Keratinocyte (primary cell): Measurements from ENCODE around the gene DNAH12. TPM values are rescaled to one million over a fixed set of nuclear protein-coding genes. Genes with fewer than 3 reads are reported as not detected.

ENCODE experiments used
- DNase-seq: peaks from one replicate; pipeline ENCODE4 v3.0.0-alpha.2; 2011; ENCODE audit warnings: low read depth, missing footprints, low spot score
- FAIRE-seq: peaks from 2 replicates; lab custom pipeline; 2011; peaks lifted over from hg19 to GRCh38; lab: Jason Lieb, UNC
- H2AFZ ChIP-seq: 2 replicates; pipeline ENCODE4 v1.6.0; 2012; ENCODE audit warnings: low read length, control low read depth, inconsistent platforms; ENCODE audit not compliant: control insufficient read depth
- H3K27ac ChIP-seq: 2 replicates; pipeline ENCODE4 v1.5.1; 2011; ENCODE audit warnings: low read length; ENCODE audit not compliant: control insufficient read depth, insufficient read depth
- H3K27me3 ChIP-seq: 3 replicates; pipeline ENCODE4 v1.6.0; 2011; ENCODE audit warnings: low read length; ENCODE audit not compliant: control insufficient read depth, insufficient read depth; ENCODE audit errors: extremely low read depth
- H3K36me3 ChIP-seq, 2 experiments: 2 replicates in 1 of 2; 3 replicates in 1 of 2; pipeline ENCODE4 v1.5.1; 2011; ENCODE audit warnings: low read length in 2 of 2, mild to moderate bottlenecking in 1 of 2; ENCODE audit not compliant: control insufficient read depth in 2 of 2, insufficient read depth in 2 of 2; ENCODE audit errors: extremely low read depth in 1 of 2
- H3K4me1 ChIP-seq: 3 replicates; pipeline ENCODE4 v1.5.1; 2011; ENCODE audit warnings: low read length; ENCODE audit not compliant: control insufficient read depth, insufficient read depth; ENCODE audit errors: extremely low read depth
- H3K4me2 ChIP-seq: 3 replicates; pipeline ENCODE4 v1.6.0; 2011; ENCODE audit warnings: low read depth, low read length; ENCODE audit not compliant: control insufficient read depth, insufficient read depth; ENCODE audit errors: extremely low read depth
- H3K4me3 ChIP-seq, 3 experiments: fragments of 200-600 bp in 1 of 3; sonication (generic) in 1 of 3; 2 replicates in 2 of 3; 3 replicates in 1 of 3; pipeline ENCODE4 v1.5.1; 2011 to 2016; ENCODE audit warnings: low read length in 3 of 3, mild to moderate bottlenecking in 3 of 3, control low read depth in 2 of 3, inconsistent platforms in 1 of 3, low read depth in 1 of 3, mixed read lengths in 1 of 3, mixed run types in 1 of 3, moderate library complexity in 1 of 3; ENCODE audit not compliant: control insufficient read depth in 2 of 3, insufficient read depth in 2 of 3; ENCODE audit errors: extremely low read depth in 1 of 3
- H3K79me2 ChIP-seq: 2 replicates; pipeline ENCODE4 v1.6.0; 2012; ENCODE audit warnings: low read length; ENCODE audit not compliant: control insufficient read depth, insufficient read depth
- H3K9ac ChIP-seq: 3 replicates; pipeline ENCODE4 v1.6.0; 2011; ENCODE audit warnings: low read length; ENCODE audit not compliant: control insufficient read depth, insufficient read depth; ENCODE audit errors: extremely low read depth
- H3K9me1 ChIP-seq: 3 replicates; pipeline ENCODE4 v1.6.0; 2011; ENCODE audit warnings: low read length; ENCODE audit not compliant: control insufficient read depth, insufficient read depth; ENCODE audit errors: extremely low read depth
- H3K9me3 ChIP-seq: 2 replicates; pipeline ENCODE4 v1.5.1; 2012; ENCODE audit warnings: low read depth, low read length; ENCODE audit not compliant: control insufficient read depth
- H4K20me1 ChIP-seq: 3 replicates; pipeline ENCODE4 v1.6.0; 2011; ENCODE audit warnings: low read length; ENCODE audit not compliant: control insufficient read depth, insufficient read depth; ENCODE audit errors: extremely low read depth
- CTCF ChIP-seq, 3 experiments: IDR thresholded peaks in 1 of 3; conservative IDR thresholded peaks in 1 of 3; optimal IDR thresholded peaks in 1 of 3; 2 replicates in 2 of 3; 3 replicates in 1 of 3; pipeline versions ENCODE3 to v1.5.1; 2011; ENCODE audit warnings: low read length in 3 of 3, mild to moderate bottlenecking in 3 of 3, moderate library complexity in 2 of 3, control low read depth in 1 of 3, inconsistent platforms in 1 of 3; ENCODE audit not compliant: insufficient read depth in 2 of 3; ENCODE audit errors: extremely low read depth in 1 of 3
- EZH2 ChIP-seq: IDR thresholded peaks from one replicate; pipeline ENCODE4 v1.6.1; 2012; ENCODE audit warnings: inconsistent platforms, mild to moderate bottlenecking, low read length, moderate library complexity
- dilution Hi-C: fragments of 300-500 bp; cut with MboI; formaldehyde crosslinking; loops from one replicate; pipeline ENCODE4 v1.7.0; 2020; ENCODE audit warnings: low sequenced_read_pairs; ENCODE audit not compliant: extremely low pct_ligation_motif_present
- polyA plus RNA-seq, 5 experiments: library from polyadenylated mRNA; depleted of rRNA in 3 of 5; stranded (reverse) in 3 of 5; stranded (forward) in 1 of 5; unstranded in 1 of 5; fragments of >200 nt; gene quantifications; 1 replicate in 1 of 5; 2 replicates in 3 of 5; 3 replicates in 1 of 5; pipeline versions ENCODE4 v1.2.1 to v1.2.3, GENCODE V29; 2011 to 2012; ENCODE audit warnings: missing spikeins in 2 of 5, low read depth in 1 of 5, low replicate concordance in 1 of 5

The DNAH12 gene
- polyA plus RNA-seq, 1 donor (not counting 4 experiments of a cell fraction or from before 2014, with no cell fraction given), result not detected

- H3K79me2 ChIP-seq, result no peaks in the 10 kb centered on the region
- no peak overlapping the region for H3K4me3 ChIP-seq
- H2AFZ ChIP-seq, result no peak overlapping the region
- H4K20me1 ChIP-seq, result no peaks in the 10 kb centered on the region
- DNase-seq (no peak), FAIRE-seq (no peak)
- peaks cover 10% of the 10 kb centered on the region for H3K4me1 ChIP-seq
- H3K9ac ChIP-seq, result no peak overlapping the region
- no peaks in the 10 kb centered on the region for H3K36me3 ChIP-seq
- no peak overlapping the region for H3K4me2 ChIP-seq
- no peaks in the 10 kb centered on the region for H3K9me3 ChIP-seq
- H3K27me3 ChIP-seq, result no peaks in the 10 kb centered on the region
- no peak overlapping the region for H3K27ac ChIP-seq
- H3K9me1 ChIP-seq, result no peaks in the 10 kb centered on the region
- no peak for TF ChIP-seq CTCF (optimal IDR thresholded peaks at IDR 0.05 in 1 of 3, IDR thresholded peaks at IDR 0.05 in 1 of 3, conservative IDR thresholded peaks at IDR 0.05 in 1 of 3; ENCODE audit: extremely low read depth in 1 of 3, insufficient read depth in 2 of 3, low read length in 3 of 3)
- dilution Hi-C loops, result no loop called here
Measured at GRCh38 chr3:57546616-57547015, 2.5 kb upstream of the DNAH12 start.

GRCh38 chr3:57545636-57546268, 1.6 kb upstream of the DNAH12 start:
- Histone ChIP-seq H3K79me2 (no peaks in the 10 kb centered on the region), H3K4me1 (peaks cover 10% of the 10 kb centered on the region), H2AFZ (no peak overlapping the region), H3K9me3 (no peaks in the 10 kb centered on the region), H4K20me1 (no peaks in the 10 kb centered on the region), H3K4me3 (no peak overlapping the region), H3K4me2 (no peak overlapping the region), H3K27ac (no peak overlapping the region), H3K9me1 (no peaks in the 10 kb centered on the region), H3K36me3 (no peaks in the 10 kb centered on the region), H3K27me3 (no peaks in the 10 kb centered on the region), H3K9ac (no peak overlapping the region)
- DNase-seq (no peak), FAIRE-seq (no peak)
- dilution Hi-C loops, result no loop called here
- no peak for TF ChIP-seq EZH2
- TF ChIP-seq CTCF (optimal IDR thresholded peaks at IDR 0.05 in 1 of 3, IDR thresholded peaks at IDR 0.05 in 1 of 3, conservative IDR thresholded peaks at IDR 0.05 in 1 of 3; ENCODE audit: extremely low read depth in 1 of 3, insufficient read depth in 2 of 3, low read length in 3 of 3), result no peak
